Ovary (tissue), 3 donors: ENCODE results near the gene RAET1E.
"Not testable (repeated sequence)": the region's sequence is repeated elsewhere in the genome, so short reads cannot be mapped to it uniquely, and the experiment has no call there.

Experiments
- CTCF ChIP-seq, 3 donors: fragments of 450-650 bp in 2 of 3; fragments of 200-600 bp in 1 of 3; IDR thresholded peaks; one replicate each; pipeline versions ENCODE4 v1.5.1 to v1.8.0; 2016 to 2022; ENCODE audit warnings: antibody characterized with exemption in 3 of 3, mild to moderate bottlenecking in 1 of 3
- EP300 ChIP-seq: sonication (generic); formaldehyde crosslinking; IDR thresholded peaks from one replicate; pipeline ENCODE4 v1.6.1; 2017; ENCODE audit warnings: antibody characterized with exemption
- POLR2A ChIP-seq: fragments of 450-650 bp; IDR thresholded peaks from one replicate; pipeline ENCODE4 v1.6.1; 2017; ENCODE audit warnings: antibody characterized with exemption, mild to moderate bottlenecking, moderate library complexity
- donor health status: DM: no; HTN: no; CAD: no.

- TF ChIP-seq EP300; CTCF (IDR thresholded peaks at IDR 0.05); POLR2A: not testable (repeated sequence)
Measured at GRCh38 chr6:149927025-149927424, 29.1 kb upstream of the RAET1E start.
